NAMALWA (cell line): ENCODE data around the gene A2M.
"Not testable (repeated sequence)": the region's sequence is repeated elsewhere in the genome, so short reads cannot be mapped to it uniquely, and the experiment has no call there.

ENCODE experiments used
- DNase-seq: peaks from one replicate; pipeline ENCODE4 v3.0.0-alpha.2; 2015; ENCODE audit warnings: low spot score

The A2M gene

GRCh38 chr12:9115731-9116559 is at the start of gene A2M:
Gene A2M (minus strand): TSS chr12:9115919. CDS start chr12:9115849, 70 bp downstream.
- DNase-seq: no peak

- no peak for DNase-seq
These were observed 47.7 kb upstream of the A2M start for GRCh38 chr12:9163392-9163791.

GRCh38 chr12:9156119-9156518 is 40.4 kb upstream of the A2M start:
- no peak for DNase-seq

GRCh38 chr12:9149372-9149771 is 33.7 kb upstream of the A2M start:
- DNase-seq: peak; percentile 8

GRCh38 chr12:9148926-9149325 is 33.2 kb upstream of the A2M start:
- no peak for DNase-seq

GRCh38 chr12:9147461-9147860 is 31.7 kb upstream of the A2M start:
- no peak for DNase-seq

GRCh38 chr12:9144730-9145106 is 29.0 kb upstream of the A2M start:
- DNase-seq: no peak

- no peak for DNase-seq
These were observed 28.4 kb upstream of the A2M start for GRCh38 chr12:9143929-9144729.

GRCh38 chr12:9143137-9143536 is 27.4 kb upstream of the A2M start:
- DNase-seq: no peak

GRCh38 chr12:9139588-9140290 is 24.0 kb upstream of the A2M start:
- DNase-seq: not testable (repeated sequence)

GRCh38 chr12:9135903-9136310 is 20.2 kb upstream of the A2M start:
- DNase-seq: no peak

GRCh38 chr12:9134981-9135628 is 19.4 kb upstream of the A2M start:
- peak; percentile 64 for DNase-seq

GRCh38 chr12:9133216-9133916 is 17.6 kb upstream of the A2M start:
- no peak for DNase-seq

- DNase-seq: no peak
These were observed 16.4 kb upstream of the A2M start for GRCh38 chr12:9132008-9132535.

- DNase-seq: no peak
These were observed 14.5 kb upstream of the A2M start for GRCh38 chr12:9130244-9130643.

- no peak for DNase-seq
These were observed 12.4 kb upstream of the A2M start for GRCh38 chr12:9127936-9128663.

- DNase-seq: no peak
These were observed 11.8 kb upstream of the A2M start for GRCh38 chr12:9127484-9127883.

GRCh38 chr12:9124383-9125031 is 8.8 kb upstream of the A2M start:
- no peak for DNase-seq

GRCh38 chr12:9123781-9124382 is 8.2 kb upstream of the A2M start:
- DNase-seq: no peak
